Measurements from ENCODE around the gene SLC6A12.
A peak's percentile ranks its signal among the peaks of the same experiment; 100 is the strongest.

Gene SLC6A12

DNA sequence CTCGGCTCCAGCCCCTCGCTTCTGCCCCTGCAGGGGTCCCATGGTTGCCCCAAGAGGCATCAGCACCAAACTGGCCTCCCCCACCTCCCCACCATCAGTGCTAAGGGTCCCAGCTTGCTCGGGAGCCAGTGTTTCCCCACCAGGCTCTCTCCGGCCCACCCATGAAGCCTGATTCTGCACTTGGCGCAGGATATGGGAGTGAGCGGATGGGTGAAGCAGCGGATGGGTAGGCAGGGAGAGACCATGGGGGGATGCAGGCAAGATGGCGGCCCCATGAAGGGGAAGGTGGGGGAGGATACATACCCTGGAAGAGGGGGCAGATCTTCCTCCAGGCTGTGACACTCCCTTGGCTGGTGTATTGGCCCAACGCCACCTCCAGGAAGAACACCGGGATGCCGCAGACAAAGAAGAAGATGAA, 9.7 kb downstream of the SLC6A12 start:
- ATAC-seq: no peak
- TF ChIP-seq, protein P1, sequence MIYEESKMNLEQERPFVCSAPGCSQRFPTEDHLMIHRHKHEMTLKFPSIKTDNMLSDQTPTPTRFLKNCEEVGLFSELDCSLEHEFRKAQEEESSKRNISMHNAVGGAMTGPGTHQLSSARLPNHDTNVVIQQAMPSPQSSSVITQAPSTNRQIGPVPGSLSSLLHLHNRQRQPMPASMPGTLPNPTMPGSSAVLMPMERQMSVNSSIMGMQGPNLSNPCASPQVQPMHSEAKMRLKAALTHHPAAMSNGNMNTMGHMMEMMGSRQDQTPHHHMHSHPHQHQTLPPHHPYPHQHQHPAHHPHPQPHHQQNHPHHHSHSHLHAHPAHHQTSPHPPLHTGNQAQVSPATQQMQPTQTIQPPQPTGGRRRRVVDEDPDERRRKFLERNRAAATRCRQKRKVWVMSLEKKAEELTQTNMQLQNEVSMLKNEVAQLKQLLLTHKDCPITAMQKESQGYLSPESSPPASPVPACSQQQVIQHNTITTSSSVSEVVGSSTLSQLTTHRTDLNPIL (CRISPR knock-in tag; IDR thresholded peaks at IDR 0.05; ENCODE audit: low read depth): no peak
- TF ChIP-seq ESRRG (CRISPR knock-in tag; IDR thresholded peaks at IDR 0.05): no peak
- no peak for TF ChIP-seq TOX (CRISPR knock-in tag; IDR thresholded peaks at IDR 0.05; ENCODE audit: borderline replicate concordance)
- TF ChIP-seq, protein P2, sequence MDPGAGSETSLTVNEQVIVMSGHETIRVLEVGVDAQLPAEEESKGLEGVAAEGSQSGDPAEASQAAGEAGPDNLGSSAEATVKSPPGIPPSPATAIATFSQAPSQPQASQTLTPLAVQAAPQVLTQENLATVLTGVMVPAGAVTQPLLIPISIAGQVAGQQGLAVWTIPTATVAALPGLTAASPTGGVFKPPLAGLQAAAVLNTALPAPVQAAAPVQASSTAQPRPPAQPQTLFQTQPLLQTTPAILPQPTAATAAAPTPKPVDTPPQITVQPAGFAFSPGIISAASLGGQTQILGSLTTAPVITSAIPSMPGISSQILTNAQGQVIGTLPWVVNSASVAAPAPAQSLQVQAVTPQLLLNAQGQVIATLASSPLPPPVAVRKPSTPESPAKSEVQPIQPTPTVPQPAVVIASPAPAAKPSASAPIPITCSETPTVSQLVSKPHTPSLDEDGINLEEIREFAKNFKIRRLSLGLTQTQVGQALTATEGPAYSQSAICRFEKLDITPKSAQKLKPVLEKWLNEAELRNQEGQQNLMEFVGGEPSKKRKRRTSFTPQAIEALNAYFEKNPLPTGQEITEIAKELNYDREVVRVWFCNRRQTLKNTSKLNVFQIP (CRISPR knock-in tag; IDR thresholded peaks at IDR 0.05; ENCODE audit: borderline replicate concordance, low read depth): no peak
- no peak for TF ChIP-seq CSDC2 (CRISPR knock-in tag; IDR thresholded peaks at IDR 0.05)
- no peak for TF ChIP-seq GLIS3 (CRISPR knock-in tag; IDR thresholded peaks at IDR 0.05)
- TF ChIP-seq OSR1 (CRISPR knock-in tag; IDR thresholded peaks at IDR 0.05): no peak
- TF ChIP-seq ZFP3 (CRISPR knock-in tag; IDR thresholded peaks at IDR 0.05): no peak
- TF ChIP-seq ARNTL (CRISPR knock-in tag; IDR thresholded peaks at IDR 0.05; ENCODE audit: borderline replicate concordance, low read depth): no peak
- TF ChIP-seq, protein P3, sequence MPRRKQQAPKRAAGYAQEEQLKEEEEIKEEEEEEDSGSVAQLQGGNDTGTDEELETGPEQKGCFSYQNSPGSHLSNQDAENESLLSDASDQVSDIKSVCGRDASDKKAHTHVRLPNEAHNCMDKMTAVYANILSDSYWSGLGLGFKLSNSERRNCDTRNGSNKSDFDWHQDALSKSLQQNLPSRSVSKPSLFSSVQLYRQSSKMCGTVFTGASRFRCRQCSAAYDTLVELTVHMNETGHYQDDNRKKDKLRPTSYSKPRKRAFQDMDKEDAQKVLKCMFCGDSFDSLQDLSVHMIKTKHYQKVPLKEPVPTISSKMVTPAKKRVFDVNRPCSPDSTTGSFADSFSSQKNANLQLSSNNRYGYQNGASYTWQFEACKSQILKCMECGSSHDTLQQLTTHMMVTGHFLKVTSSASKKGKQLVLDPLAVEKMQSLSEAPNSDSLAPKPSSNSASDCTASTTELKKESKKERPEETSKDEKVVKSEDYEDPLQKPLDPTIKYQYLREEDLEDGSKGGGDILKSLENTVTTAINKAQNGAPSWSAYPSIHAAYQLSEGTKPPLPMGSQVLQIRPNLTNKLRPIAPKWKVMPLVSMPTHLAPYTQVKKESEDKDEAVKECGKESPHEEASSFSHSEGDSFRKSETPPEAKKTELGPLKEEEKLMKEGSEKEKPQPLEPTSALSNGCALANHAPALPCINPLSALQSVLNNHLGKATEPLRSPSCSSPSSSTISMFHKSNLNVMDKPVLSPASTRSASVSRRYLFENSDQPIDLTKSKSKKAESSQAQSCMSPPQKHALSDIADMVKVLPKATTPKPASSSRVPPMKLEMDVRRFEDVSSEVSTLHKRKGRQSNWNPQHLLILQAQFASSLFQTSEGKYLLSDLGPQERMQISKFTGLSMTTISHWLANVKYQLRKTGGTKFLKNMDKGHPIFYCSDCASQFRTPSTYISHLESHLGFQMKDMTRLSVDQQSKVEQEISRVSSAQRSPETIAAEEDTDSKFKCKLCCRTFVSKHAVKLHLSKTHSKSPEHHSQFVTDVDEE (CRISPR knock-in tag; IDR thresholded peaks at IDR 0.05): no peak
- TF ChIP-seq ZC3H10 (CRISPR knock-in tag; IDR thresholded peaks at IDR 0.05): no peak
- TF ChIP-seq SNAI2 (CRISPR knock-in tag; IDR thresholded peaks at IDR 0.05): no peak
- TF ChIP-seq, protein P4, sequence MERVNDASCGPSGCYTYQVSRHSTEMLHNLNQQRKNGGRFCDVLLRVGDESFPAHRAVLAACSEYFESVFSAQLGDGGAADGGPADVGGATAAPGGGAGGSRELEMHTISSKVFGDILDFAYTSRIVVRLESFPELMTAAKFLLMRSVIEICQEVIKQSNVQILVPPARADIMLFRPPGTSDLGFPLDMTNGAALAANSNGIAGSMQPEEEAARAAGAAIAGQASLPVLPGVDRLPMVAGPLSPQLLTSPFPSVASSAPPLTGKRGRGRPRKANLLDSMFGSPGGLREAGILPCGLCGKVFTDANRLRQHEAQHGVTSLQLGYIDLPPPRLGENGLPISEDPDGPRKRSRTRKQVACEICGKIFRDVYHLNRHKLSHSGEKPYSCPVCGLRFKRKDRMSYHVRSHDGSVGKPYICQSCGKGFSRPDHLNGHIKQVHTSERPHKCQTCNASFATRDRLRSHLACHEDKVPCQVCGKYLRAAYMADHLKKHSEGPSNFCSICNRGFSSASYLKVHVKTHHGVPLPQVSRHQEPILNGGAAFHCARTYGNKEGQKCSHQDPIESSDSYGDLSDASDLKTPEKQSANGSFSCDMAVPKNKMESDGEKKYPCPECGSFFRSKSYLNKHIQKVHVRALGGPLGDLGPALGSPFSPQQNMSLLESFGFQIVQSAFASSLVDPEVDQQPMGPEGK (CRISPR knock-in tag; IDR thresholded peaks at IDR 0.05; ENCODE audit: borderline replicate concordance): no peak
- TF ChIP-seq ZNF8 (CRISPR knock-in tag; IDR thresholded peaks at IDR 0.05): no peak
- no peak for TF ChIP-seq BACH2 (CRISPR knock-in tag; IDR thresholded peaks at IDR 0.05; ENCODE audit: borderline replicate concordance)
- no peak for TF ChIP-seq TCF4 (CRISPR knock-in tag; IDR thresholded peaks at IDR 0.05; ENCODE audit: borderline replicate concordance)
- TF ChIP-seq ISL1 (CRISPR knock-in tag; IDR thresholded peaks at IDR 0.05): no peak

DNA sequence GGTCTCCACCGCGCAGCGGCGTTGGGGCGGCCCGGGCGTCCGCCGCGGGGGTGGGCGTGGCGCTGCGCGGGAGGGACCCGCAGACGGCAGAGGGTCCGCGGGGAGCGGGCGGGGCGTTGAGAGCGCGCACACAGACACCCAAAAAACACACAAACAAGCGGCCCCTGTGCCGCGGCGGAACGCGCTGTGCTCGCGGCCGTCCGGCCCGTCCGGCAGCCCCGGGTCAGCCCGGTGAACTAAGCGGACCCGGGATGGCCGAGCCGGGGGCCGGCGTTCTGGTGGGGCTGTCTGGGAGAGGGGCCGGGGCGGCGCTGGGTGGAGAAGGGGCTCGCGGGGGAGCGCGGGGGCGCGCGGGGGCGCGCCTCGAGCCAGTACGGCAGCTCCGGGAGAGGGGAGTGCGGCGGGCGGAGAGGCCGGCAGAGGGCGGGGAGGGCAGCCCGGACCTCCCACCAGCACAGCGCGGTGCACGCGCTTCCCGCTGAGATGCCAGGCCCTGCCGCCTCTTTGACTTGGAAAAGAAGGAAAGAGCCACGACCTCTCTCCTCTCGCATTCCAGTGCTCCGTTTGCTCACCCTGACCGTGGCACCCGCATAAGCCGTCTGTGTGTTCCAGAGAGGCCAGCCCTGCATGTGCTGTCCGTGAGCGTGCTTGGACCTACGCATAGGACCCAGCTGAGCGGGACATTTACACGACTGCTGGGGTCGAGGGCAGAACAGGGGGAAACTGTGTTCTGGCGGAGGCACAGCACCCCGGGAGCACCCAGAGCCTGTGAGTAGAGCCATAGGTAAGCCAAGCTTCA, 10.3 kb downstream of the SLC6A12 start:
- peak; percentile 74 for ATAC-seq
- TF ChIP-seq ZNF70 (CRISPR knock-in tag; IDR thresholded peaks at IDR 0.05): no peak
- TF ChIP-seq GLIS3 (CRISPR knock-in tag; IDR thresholded peaks at IDR 0.05): no peak

DNA sequence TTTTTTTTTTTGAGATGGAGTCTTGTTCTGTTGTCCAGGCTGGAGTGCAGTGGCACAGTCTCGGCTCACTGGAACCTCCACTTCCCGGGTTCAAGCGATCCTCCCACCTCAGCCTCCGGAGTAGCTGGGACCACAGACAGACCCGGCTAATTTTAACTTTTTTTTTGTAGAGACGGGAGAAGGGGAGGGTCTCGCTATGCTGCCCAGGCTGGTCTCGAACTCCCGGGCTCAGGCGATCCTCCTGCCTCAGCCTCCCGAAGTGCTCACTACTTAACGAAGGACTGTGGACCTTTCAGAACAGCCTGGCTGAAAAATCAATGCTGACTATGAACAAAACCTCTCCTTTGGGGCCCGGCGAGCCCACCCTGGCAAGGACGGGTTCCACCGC, 10.9 kb downstream of the SLC6A12 start:
- TF ChIP-seq PPARA (CRISPR knock-in tag; IDR thresholded peaks at IDR 0.05; ENCODE audit: borderline replicate concordance) (no peak), ZNF70 (CRISPR knock-in tag; IDR thresholded peaks at IDR 0.05) (no peak), ISL1 (CRISPR knock-in tag; IDR thresholded peaks at IDR 0.05) (no peak), CSDC2 (CRISPR knock-in tag; IDR thresholded peaks at IDR 0.05) (no peak), ZC3H10 (CRISPR knock-in tag; IDR thresholded peaks at IDR 0.05) (no peak), GLIS3 (CRISPR knock-in tag; IDR thresholded peaks at IDR 0.05) (no peak), ZNF565 (CRISPR knock-in tag; conservative IDR thresholded peaks at IDR 0.05; ENCODE audit: low read depth) (no peak), TCF4 (CRISPR knock-in tag; IDR thresholded peaks at IDR 0.05; ENCODE audit: borderline replicate concordance) (no peak), ZNF8 (CRISPR knock-in tag; IDR thresholded peaks at IDR 0.05) (no peak), ZFP3 (CRISPR knock-in tag; IDR thresholded peaks at IDR 0.05) (no peak), ARNTL (CRISPR knock-in tag; IDR thresholded peaks at IDR 0.05; ENCODE audit: borderline replicate concordance, low read depth) (no peak)
- TF ChIP-seq, protein P4 (CRISPR knock-in tag; IDR thresholded peaks at IDR 0.05; ENCODE audit: borderline replicate concordance): no peak
- TF ChIP-seq, protein P2 (CRISPR knock-in tag; IDR thresholded peaks at IDR 0.05; ENCODE audit: borderline replicate concordance, low read depth): no peak
- TF ChIP-seq, protein P1 (CRISPR knock-in tag; IDR thresholded peaks at IDR 0.05; ENCODE audit: low read depth): no peak
- no peak for ATAC-seq
